KMS-11 (cell line): Measurements from ENCODE around the gene SLC66A3.

ENCODE experiments used
- H2AFZ ChIP-seq: fragments of 200-600 bp; sonication (generic); 2 replicates; pipeline ENCODE4 v1.6.1; 2016; ENCODE audit warnings: antibody characterized with exemption, mixed run types, low read depth
- H3K27ac ChIP-seq: fragments of 200-600 bp; sonication (generic); 2 replicates; pipeline ENCODE4 v1.6.1; 2016; ENCODE audit warnings: mild to moderate bottlenecking, mixed run types
- H3K27me3 ChIP-seq: fragments of 200-600 bp; sonication (generic); 2 replicates; pipeline ENCODE4 v1.6.1; 2017; ENCODE audit warnings: mild to moderate bottlenecking, low read depth, mixed run types, moderate library complexity; ENCODE audit not compliant: insufficient read depth
- H3K36me3 ChIP-seq: fragments of 200-600 bp; sonication (generic); 2 replicates; pipeline ENCODE4 v1.6.1; 2017; ENCODE audit warnings: mild to moderate bottlenecking, mixed run types; ENCODE audit not compliant: insufficient read depth
- H3K4me1 ChIP-seq: fragments of 200-600 bp; sonication (generic); 2 replicates; pipeline ENCODE4 v1.6.1; 2016; ENCODE audit warnings: mild to moderate bottlenecking, low read depth, mixed run types; ENCODE audit not compliant: poor library complexity, severe bottlenecking
- H3K4me2 ChIP-seq: fragments of 200-600 bp; sonication (generic); 2 replicates; pipeline ENCODE4 v1.7.0; 2016; ENCODE audit warnings: mild to moderate bottlenecking, mixed run types
- H3K4me3 ChIP-seq: fragments of 200-600 bp; sonication (generic); IDR thresholded peaks from 2 replicates; pipeline ENCODE4 v1.6.1; 2017; ENCODE audit warnings: low read depth, low read length, mixed read lengths; ENCODE audit not compliant: insufficient read depth
- H3K79me2 ChIP-seq: fragments of 200-600 bp; sonication (generic); 2 replicates; pipeline ENCODE4 v1.6.1; 2016; ENCODE audit warnings: low read depth, mixed run types; ENCODE audit not compliant: insufficient read depth
- H3K9ac ChIP-seq: fragments of 200-600 bp; sonication (generic); 2 replicates; pipeline ENCODE4 v1.6.1; 2016; ENCODE audit warnings: mild to moderate bottlenecking, mixed run types
- H4K20me1 ChIP-seq: fragments of 200-600 bp; sonication (generic); 2 replicates; pipeline ENCODE4 v1.6.1; 2016; ENCODE audit warnings: mild to moderate bottlenecking, mixed run types; ENCODE audit not compliant: insufficient read depth
- TF ChIP-seq, protein P1 (sequence below): fragments of 200-600 bp; sonication (generic); conservative IDR thresholded peaks from 2 replicates; pipeline ENCODE4 v1.6.1; 2017; ENCODE audit warnings: low read depth, mild to moderate bottlenecking, antibody characterized with exemption, low read length, moderate library complexity, mixed read lengths

SLC66A3 gene

GRCh38 chr2:11155381-11156035 is at the start of gene SLC66A3:
Gene SLC66A3, plus strand, starts transcription at chr2:11155467. Its CDS starts 80 bp downstream, at chr2:11155547.
- Histone ChIP-seq H3K27me3 (no peaks in the 10 kb centered on the region), H3K4me2 (peak within 1 kb of the TSS; percentile 100), H3K9ac (peak within 1 kb of the TSS; percentile 78), H3K27ac (peak within 1 kb of the TSS; percentile 43), H3K4me1 (peaks cover 12% of the 10 kb centered on the region), H2AFZ (peak within 1 kb of the TSS; percentile 96), H3K36me3 (no peaks in the 10 kb centered on the region), H3K4me3 (no peak within 1 kb of the TSS), H3K79me2 (no peaks in the 10 kb centered on the region), H4K20me1 (no peaks in the 10 kb centered on the region)
- TF ChIP-seq, protein P1, sequence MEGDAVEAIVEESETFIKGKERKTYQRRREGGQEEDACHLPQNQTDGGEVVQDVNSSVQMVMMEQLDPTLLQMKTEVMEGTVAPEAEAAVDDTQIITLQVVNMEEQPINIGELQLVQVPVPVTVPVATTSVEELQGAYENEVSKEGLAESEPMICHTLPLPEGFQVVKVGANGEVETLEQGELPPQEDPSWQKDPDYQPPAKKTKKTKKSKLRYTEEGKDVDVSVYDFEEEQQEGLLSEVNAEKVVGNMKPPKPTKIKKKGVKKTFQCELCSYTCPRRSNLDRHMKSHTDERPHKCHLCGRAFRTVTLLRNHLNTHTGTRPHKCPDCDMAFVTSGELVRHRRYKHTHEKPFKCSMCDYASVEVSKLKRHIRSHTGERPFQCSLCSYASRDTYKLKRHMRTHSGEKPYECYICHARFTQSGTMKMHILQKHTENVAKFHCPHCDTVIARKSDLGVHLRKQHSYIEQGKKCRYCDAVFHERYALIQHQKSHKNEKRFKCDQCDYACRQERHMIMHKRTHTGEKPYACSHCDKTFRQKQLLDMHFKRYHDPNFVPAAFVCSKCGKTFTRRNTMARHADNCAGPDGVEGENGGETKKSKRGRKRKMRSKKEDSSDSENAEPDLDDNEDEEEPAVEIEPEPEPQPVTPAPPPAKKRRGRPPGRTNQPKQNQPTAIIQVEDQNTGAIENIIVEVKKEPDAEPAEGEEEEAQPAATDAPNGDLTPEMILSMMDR: no peak

- no peaks in the 10 kb centered on the region for H4K20me1 ChIP-seq
- H3K27ac ChIP-seq: no peak overlapping the region
- H3K27me3 ChIP-seq: no peaks in the 10 kb centered on the region
Measured at GRCh38 chr2:11109002-11109401, 46.3 kb upstream of the SLC66A3 start.

DNA sequence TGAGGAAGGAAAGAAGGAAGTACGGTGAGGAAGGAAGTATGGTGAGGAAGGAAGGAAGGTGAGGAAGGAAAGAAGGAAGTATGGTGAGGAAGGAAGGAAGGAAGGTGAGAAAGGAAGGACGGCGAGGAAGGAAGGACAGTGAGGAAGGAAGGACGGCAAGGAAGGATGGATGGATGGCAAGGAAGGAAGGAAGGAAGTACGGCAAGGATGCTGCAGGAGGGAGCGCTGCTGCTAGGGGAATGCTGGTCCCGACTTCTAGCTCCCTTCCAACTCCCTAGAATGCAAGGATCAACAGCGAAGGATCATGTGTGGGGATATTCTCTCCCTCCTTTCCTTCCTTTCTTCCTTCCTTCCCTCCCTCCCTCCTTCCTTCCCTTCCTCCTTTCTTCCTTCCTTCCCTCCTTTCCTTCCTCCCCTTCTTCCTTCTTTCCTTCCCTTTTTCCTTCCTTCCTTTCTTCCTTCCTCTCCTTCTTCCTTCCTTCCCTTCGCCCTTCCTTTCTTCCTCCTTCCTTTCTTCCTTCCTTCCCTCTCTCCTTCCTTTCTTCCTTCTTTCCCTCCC is 42.3 kb upstream of the SLC66A3 start:
- no peaks in the 10 kb centered on the region for H3K36me3 ChIP-seq
- H3K27ac ChIP-seq: no peak overlapping the region
- no peaks in the 10 kb centered on the region for H3K79me2 ChIP-seq
- peaks cover 14% of the 10 kb centered on the region for H3K4me1 ChIP-seq
- H3K27me3 ChIP-seq: no peaks in the 10 kb centered on the region
- H2AFZ ChIP-seq: no peak overlapping the region
- no peaks in the 10 kb centered on the region for H4K20me1 ChIP-seq
- no peak overlapping the region for H3K4me2 ChIP-seq
- TF ChIP-seq, protein P1: no peak
- H3K4me3 ChIP-seq: no peak overlapping the region
- H3K9ac ChIP-seq: no peak overlapping the region

More at GRCh38 chr2:11109002-11109401, 46.3 kb upstream of the SLC66A3 start:
- TF ChIP-seq, protein P1: no peak
- Histone ChIP-seq H2AFZ (no peak overlapping the region), H3K4me2 (no peak overlapping the region), H3K4me3 (no peak overlapping the region), H3K4me1 (peaks cover 51% of the 10 kb centered on the region), H3K36me3 (no peaks in the 10 kb centered on the region), H3K79me2 (no peaks in the 10 kb centered on the region), H3K9ac (no peak overlapping the region)

DNA sequence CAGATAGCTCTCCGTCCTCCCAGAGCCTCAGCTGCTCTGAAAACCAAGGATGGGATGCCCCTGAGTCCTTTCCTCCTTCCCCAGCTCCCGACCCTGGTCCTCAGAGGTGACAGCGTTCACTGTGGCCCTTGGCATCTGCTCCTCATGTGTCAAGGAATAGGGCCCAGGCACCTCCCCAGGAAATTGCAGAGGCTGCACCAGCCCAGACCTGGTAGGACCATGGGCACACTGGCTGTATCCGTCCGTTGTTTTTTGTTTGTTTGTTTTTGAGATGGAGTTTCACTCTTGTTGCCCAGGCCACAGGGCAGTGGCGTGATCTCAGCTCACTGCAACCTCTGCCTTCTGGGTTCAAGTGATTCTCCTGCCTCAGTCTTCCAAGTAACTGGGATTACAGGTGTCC is 37.5 kb upstream of the SLC66A3 start:
- Histone ChIP-seq H3K4me3 (no peak overlapping the region), H2AFZ (no peak overlapping the region), H3K4me2 (no peak overlapping the region), H3K27ac (no peak overlapping the region), H3K9ac (no peak overlapping the region), H3K36me3 (no peaks in the 10 kb centered on the region), H4K20me1 (no peaks in the 10 kb centered on the region), H3K79me2 (no peaks in the 10 kb centered on the region), H3K4me1 (no peaks in the 10 kb centered on the region), H3K27me3 (no peaks in the 10 kb centered on the region)
- TF ChIP-seq, protein P1: no peak
